SK-N-SH (cell line): ENCODE results near the gene RBP3. TPM values are rescaled to one million over a fixed set of nuclear protein-coding genes. Genes with fewer than 3 reads are reported as not detected.

Source experiments
- CTCF ChIA-PET: fragments of 300-600, 350-600 bp; formaldehyde crosslinking; extraction: SDS; loops from one replicate; lab custom pipeline; 2021; lab: Yijun Ruan, JAX
- POLR2A ChIA-PET: fragments of 350-600 bp; sonication (Branson Sonifier 250); formaldehyde crosslinking; extraction: SDS; loops from one replicate; lab custom pipeline; 2020; ENCODE audit warnings: antibody characterized with exemption, inconsistent platforms; lab: Yijun Ruan, JAX
- DNase-seq: peaks from one replicate; pipeline ENCODE4 v3.0.0; 2012
- H2AFZ ChIP-seq: fragments of 200-600 bp; sonication (generic); 2 replicates; pipeline ENCODE4 v1.8.1; 2016; ENCODE audit warnings: antibody characterized with exemption, mild to moderate bottlenecking, low read depth
- H3F3A ChIP-seq: fragments of 200-600 bp; sonication (generic); replicated peaks from 2 replicates; pipeline ENCODE3; 2016; ENCODE audit warnings: antibody characterized with exemption, mild to moderate bottlenecking; ENCODE audit not compliant: insufficient read depth
- H3K27ac ChIP-seq, 2 experiments: fragments of 200-500 bp in 1 of 2; fragments of 200-600 bp in 1 of 2; sonication (Bioruptor generic) in 1 of 2; sonication (generic), shearing (Covaris generic) in 1 of 2; 2 replicates each; pipeline versions ENCODE4 v1.5.1 to v1.6.1; 2014 to 2016; ENCODE audit warnings: low read depth in 2 of 2, inconsistent platforms in 1 of 2, low read length in 1 of 2, mild to moderate bottlenecking in 1 of 2, mixed read lengths in 1 of 2
- H3K27me3 ChIP-seq: fragments of 200-600 bp; sonication (generic), shearing (Covaris generic); 2 replicates; pipeline ENCODE4 v1.6.1; 2016; ENCODE audit warnings: mixed run types; ENCODE audit not compliant: insufficient read depth
- H3K36me3 ChIP-seq, 2 experiments: fragments of 200-500 bp in 1 of 2; fragments of 200-600 bp in 1 of 2; sonication (Bioruptor generic) in 1 of 2; sonication (generic) in 1 of 2; replicated peaks in 1 of 2; 2 replicates each; pipeline versions ENCODE3 to v1.5.1; 2014 to 2016; ENCODE audit warnings: low read length in 1 of 2, mild to moderate bottlenecking in 1 of 2; ENCODE audit not compliant: insufficient read depth in 2 of 2, control insufficient read depth in 1 of 2
- H3K4me1 ChIP-seq, 2 experiments: fragments of 200-500 bp in 1 of 2; fragments of 200-600 bp in 1 of 2; sonication (Bioruptor generic) in 1 of 2; sonication (generic), shearing (Covaris generic) in 1 of 2; 2 replicates each; pipeline versions ENCODE4 v1.5.1 to v1.6.1; 2014 to 2016; ENCODE audit warnings: low read depth in 1 of 2, low read length in 1 of 2, mixed run types in 1 of 2; ENCODE audit not compliant: insufficient read depth in 2 of 2, control insufficient read depth in 1 of 2
- H3K4me2 ChIP-seq: fragments of 200-600 bp; sonication (generic), shearing (Covaris generic); 2 replicates; pipeline ENCODE4 v1.6.1; 2017; ENCODE audit warnings: mixed run types
- H3K4me3 ChIP-seq, 2 experiments: fragments of 200-500 bp in 1 of 2; fragments of 200-600 bp in 1 of 2; sonication (Bioruptor generic) in 1 of 2; sonication (generic), shearing (Covaris generic) in 1 of 2; 2 replicates each; pipeline versions ENCODE4 v1.5.1 to v1.8.1; 2014 to 2016; ENCODE audit warnings: low read depth in 2 of 2, inconsistent platforms in 1 of 2, low read length in 1 of 2, mild to moderate bottlenecking in 1 of 2, mixed read lengths in 1 of 2, moderate library complexity in 1 of 2
- H3K79me2 ChIP-seq: fragments of 200-600 bp; sonication (generic); 2 replicates; pipeline ENCODE4 v1.8.1; 2017; ENCODE audit warnings: mild to moderate bottlenecking; ENCODE audit not compliant: insufficient read depth
- H3K9ac ChIP-seq: fragments of 200-600 bp; sonication (generic); 2 replicates; pipeline ENCODE4 v1.6.1; 2017; ENCODE audit warnings: mixed run types
- H3K9me2 ChIP-seq: fragments of 200-600 bp; sonication (generic); 2 replicates; pipeline ENCODE4 v1.6.1; 2017; ENCODE audit warnings: mixed run types
- H3K9me3 ChIP-seq: fragments of 200-600 bp; sonication (generic); 2 replicates; pipeline ENCODE4 v1.6.1; 2017; ENCODE audit warnings: mixed run types, mild to moderate bottlenecking, moderate library complexity
- H4K20me1 ChIP-seq: fragments of 200-600 bp; sonication (generic); 2 replicates; pipeline ENCODE4 v1.6.1; 2017; ENCODE audit warnings: mild to moderate bottlenecking, mixed run types; ENCODE audit not compliant: insufficient read depth
- ELF1 ChIP-seq: IDR thresholded peaks from 2 replicates; pipeline ENCODE4 v1.4.0; 2012
- EZH2phosphoT487 ChIP-seq: fragments of 200-600 bp; sonication (generic); IDR thresholded peaks from 2 replicates; pipeline ENCODE4 v1.6.1; 2017; ENCODE audit warnings: low read depth, mixed run types, mild to moderate bottlenecking, antibody characterized with exemption, moderate library complexity, borderline replicate concordance
- FOSL2 ChIP-seq: IDR thresholded peaks from 2 replicates; pipeline ENCODE4 v1.4.0; 2012; ENCODE audit warnings: low read depth, mild to moderate bottlenecking, moderate library complexity, borderline replicate concordance
- JUND ChIP-seq: IDR thresholded peaks from 2 replicates; pipeline ENCODE4 v1.4.0; 2012
- MAX ChIP-seq: IDR thresholded peaks from 2 replicates; pipeline ENCODE4 v1.4.0; 2012; ENCODE audit warnings: low read depth
- MEF2A ChIP-seq: IDR thresholded peaks from 2 replicates; pipeline ENCODE4 v1.4.0; 2012; ENCODE audit warnings: low read depth, borderline replicate concordance
- MXI1 ChIP-seq: IDR thresholded peaks from 2 replicates; pipeline ENCODE4 v1.6.1; 2012; ENCODE audit warnings: mild to moderate bottlenecking, low read depth, low read length, improper control_type of control experiment
- NFIC ChIP-seq: IDR thresholded peaks from 2 replicates; pipeline ENCODE4 v1.4.0; 2012; ENCODE audit warnings: borderline replicate concordance
- POLR2AphosphoS5 ChIP-seq: IDR thresholded peaks from 2 replicates; pipeline ENCODE4 v1.6.1; 2012; ENCODE audit warnings: low read depth, low read length
- RCOR1 ChIP-seq: fragments of 150-350 bp; IDR thresholded peaks from 2 replicates; pipeline ENCODE4 v1.6.1; 2017; ENCODE audit warnings: antibody characterized with exemption, low read length
- REST ChIP-seq: IDR thresholded peaks from 2 replicates; pipeline ENCODE4 v1.6.1; 2012; ENCODE audit warnings: mild to moderate bottlenecking, low read depth, low read length, moderate library complexity
- RFX5 ChIP-seq: IDR thresholded peaks from 2 replicates; pipeline ENCODE4 v1.6.1; 2012; ENCODE audit warnings: mild to moderate bottlenecking, improper control_type of control experiment, low read length
- RXRA ChIP-seq: IDR thresholded peaks from 2 replicates; pipeline ENCODE4 v1.4.0; 2012; ENCODE audit warnings: low read depth, mild to moderate bottlenecking, borderline replicate concordance
- TAF1 ChIP-seq: IDR thresholded peaks from 2 replicates; pipeline ENCODE4 v1.6.1; 2012; ENCODE audit warnings: low read depth, mild to moderate bottlenecking, low read length, moderate library complexity, borderline replicate concordance
- USF2 ChIP-seq: fragments of 150-350 bp; IDR thresholded peaks from 2 replicates; pipeline ENCODE4 v1.6.1; 2017; ENCODE audit warnings: antibody characterized with exemption, low read length, low read depth, borderline replicate concordance
- WGBS: methylation state at CpG from one replicate; pipeline ENCODE4 v1.1.6; 2017; ENCODE audit warnings: low lambda C conversion rate; 5-methylcytosine and 5-hydroxymethylcytosine counted together
- polyA plus RNA-seq, 3 experiments: library from polyadenylated mRNA; depleted of rRNA; stranded (reverse); fragments of >200 nt; gene quantifications; 2 replicates each; pipeline ENCODE4 v1.2.3, GENCODE V29; 2012

Gene RBP3
- polyA plus RNA-seq, 1 of the 3 experiments (the other 2 are of a cell fraction): not detected

DNA sequence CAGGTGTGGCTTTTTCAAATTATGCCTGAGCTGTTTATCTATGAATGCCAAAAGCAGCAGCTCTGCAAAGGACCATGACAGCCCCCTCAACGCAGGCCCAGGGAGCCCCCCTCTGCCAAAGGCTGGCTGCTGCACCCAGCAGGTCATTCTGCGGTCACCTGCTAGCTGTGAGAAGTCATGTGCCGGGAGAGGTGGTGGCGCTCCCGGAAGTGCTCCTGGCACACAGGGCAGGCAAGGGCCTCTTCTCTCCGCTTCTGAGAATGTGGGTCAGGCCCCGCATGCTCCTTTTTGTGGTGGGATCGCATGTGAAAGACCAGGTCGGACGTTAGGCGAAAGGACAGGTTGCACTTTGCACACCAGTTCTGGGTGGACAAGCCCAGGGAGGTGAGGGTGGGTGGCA lies 19.5 kb downstream of the RBP3 start (continued):
- TF ChIP-seq REST (no peak), ELF1 (no peak), FOSL2 (no peak)

- H3F3A ChIP-seq: no peaks in the 10 kb centered on the region
- DNase-seq: no peak
- H3K9me3 ChIP-seq: no peaks in the 10 kb centered on the region
- H4K20me1 ChIP-seq: no peaks in the 10 kb centered on the region
- no peak overlapping the region for H3K27ac ChIP-seq
- no peaks in the 10 kb centered on the region for H3K79me2 ChIP-seq
- no peaks in the 10 kb centered on the region for H3K4me1 ChIP-seq
- no peaks in the 10 kb centered on the region for H3K36me3 ChIP-seq
- WGBS: 91% methylated on average over 15 of the region's 24 CpGs
- POLR2A ChIA-PET: no interaction called here
- H3K4me2 ChIP-seq: no peak overlapping the region
- H3K27me3 ChIP-seq: no peaks in the 10 kb centered on the region
- H2AFZ ChIP-seq: no peak overlapping the region
- H3K9ac ChIP-seq: no peak overlapping the region
- no peak for TF ChIP-seq MXI1
- no peak for TF ChIP-seq RFX5
- no peak for TF ChIP-seq TAF1
- TF ChIP-seq POLR2AphosphoS5: no peak
- no peak for TF ChIP-seq MAX
- TF ChIP-seq RXRA: no peak
- TF ChIP-seq JUND: no peak
- TF ChIP-seq MEF2A: no peak
- TF ChIP-seq NFIC: no peak
- no peak for TF ChIP-seq EZH2phosphoT487
- TF ChIP-seq RCOR1: no peak
- no peak for TF ChIP-seq USF2
- no peaks in the 10 kb centered on the region for H3K9me2 ChIP-seq
- CTCF ChIA-PET: interaction anchor here (1.4 to 7.4 kb wide), 3 partner anchors 7 to 343 kb away, joined by 5 to 50 read pairs (median 7); no protein-coding TSS in a partner anchor
- H3K4me3 ChIP-seq: no peak overlapping the region
Observed at GRCh38 chr10:47368431-47369180, 20.4 kb downstream of the RBP3 start.
